Ammon's horn (tissue), 1 donor: ENCODE results near the gene FARP2.
"Not testable (repeated sequence)": the region's sequence is repeated elsewhere in the genome, so short reads cannot be mapped to it uniquely, and the experiment has no call there.

Experiments used
- DNase-seq: peaks from one replicate; pipeline ENCODE4 v3.0.0-alpha.2; 2016; ENCODE audit warnings: low spot score

Gene FARP2

DNA sequence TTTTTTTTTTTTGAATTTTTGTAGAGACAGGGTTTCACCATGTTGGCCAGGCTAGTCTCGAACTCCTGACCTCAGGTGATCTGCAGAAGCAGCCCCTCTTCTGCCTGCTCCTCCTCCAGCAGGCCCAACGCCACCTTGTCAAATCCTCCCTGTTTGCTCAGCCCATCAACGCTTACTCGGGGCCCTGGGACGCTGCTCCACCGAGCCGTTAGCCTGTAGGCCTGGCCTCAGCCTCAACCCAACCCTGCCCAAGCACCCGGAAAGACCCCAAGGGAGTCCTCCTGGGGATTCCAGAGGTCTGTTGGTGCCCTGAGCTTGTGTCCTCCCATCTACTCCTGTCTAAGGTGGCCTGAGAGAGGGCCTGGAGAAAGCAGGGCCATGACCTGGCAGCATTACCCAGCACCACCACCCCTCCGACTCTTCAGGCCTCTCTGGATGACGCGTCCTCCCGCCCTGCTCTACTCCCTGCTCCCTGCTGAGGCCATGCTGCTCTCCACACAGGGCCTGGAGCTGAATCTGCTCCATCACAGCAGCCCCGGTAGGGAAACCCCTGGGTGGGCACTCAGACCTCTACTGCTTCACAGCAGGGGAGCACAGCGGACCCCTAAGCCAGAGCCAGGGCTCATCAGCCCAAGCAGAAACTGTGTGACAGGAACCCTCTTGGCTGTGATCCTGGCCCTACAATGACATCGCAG, 149.1 kb downstream of the FARP2 start:
- DNase-seq = no peak

DNA sequence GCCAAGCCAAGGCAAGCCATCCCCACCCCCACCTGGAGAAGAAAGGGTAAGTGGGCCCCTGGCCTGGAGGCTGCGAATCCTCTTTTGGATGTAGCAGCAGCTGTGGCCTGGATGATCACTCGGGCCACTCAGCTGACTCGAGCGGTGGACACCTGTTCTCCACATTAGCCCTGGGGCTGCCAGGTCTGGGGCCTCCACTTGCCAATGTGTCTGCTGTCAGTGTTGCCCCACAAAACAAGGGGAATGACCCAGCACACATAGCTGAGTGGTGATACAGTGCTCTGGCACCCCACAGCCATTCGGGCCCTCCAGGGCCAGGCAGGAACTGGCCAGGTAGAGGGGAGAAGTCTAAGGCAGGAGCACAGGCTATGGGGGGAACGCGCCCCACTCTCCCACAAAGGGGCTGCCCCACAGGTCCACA, 149.7 kb downstream of the FARP2 start:
- no peak for DNase-seq

DNA sequence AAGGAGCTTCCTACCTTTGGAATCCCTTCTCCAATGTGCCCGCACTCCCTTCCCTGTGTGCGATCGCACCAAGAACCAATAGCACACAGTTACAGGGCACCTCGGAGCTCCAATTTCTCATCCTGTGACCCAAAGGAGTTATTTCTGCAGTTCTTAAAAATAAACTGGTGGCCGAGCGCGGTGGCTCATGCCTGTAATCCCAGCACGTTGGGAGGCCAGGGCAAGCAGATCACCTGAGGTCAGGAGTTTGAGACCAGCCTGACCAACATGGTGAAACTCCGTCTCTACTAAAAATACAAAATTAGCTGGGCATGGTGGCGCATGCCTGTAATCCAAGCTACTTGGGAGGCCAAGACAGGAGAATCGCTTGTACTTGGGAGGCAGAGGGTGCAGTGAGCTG, 150.2 kb downstream of the FARP2 start:
- DNase-seq = not testable (repeated sequence)

- no peak for DNase-seq
Measured at GRCh38 chr2:241506793-241507429, 150.8 kb downstream of the FARP2 start.

DNA sequence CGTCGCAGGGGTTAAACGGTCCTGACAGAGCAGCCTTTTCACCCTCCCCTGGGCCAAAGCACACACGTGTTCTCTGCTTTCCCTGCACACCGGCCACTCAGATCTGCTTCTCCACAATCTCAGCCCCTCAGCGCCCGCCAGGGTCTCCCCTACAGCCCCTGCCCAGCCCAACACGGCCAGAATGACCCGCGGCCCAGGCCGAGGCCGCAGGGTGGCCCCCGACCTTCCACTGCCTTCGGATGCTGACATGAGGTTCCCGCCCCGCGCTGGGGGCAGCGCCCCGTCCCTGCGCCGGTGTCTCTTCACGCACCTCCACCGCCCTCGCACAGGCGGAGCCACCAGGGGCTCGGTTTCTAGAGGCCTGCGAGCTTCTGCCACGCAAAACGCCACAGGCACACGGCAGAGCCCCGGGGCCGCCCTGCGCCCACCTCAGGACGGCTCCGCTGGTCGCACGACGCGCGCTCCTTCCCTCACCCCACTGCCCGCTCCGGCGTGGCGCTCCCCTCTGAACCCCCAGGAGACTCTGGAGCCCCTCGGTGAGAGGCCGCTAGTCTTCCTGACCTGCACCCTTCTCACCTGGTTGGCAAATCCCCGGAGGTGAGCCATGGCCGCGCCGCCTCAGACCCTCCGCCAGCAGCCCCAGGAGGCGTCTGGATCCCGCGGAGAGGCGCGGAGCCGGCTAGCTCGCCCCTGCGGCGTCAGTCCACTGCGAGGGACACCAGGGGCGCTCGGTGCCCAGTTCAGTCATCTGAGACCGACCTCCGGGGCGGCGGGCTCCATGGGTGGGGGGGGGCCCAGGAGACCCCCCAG, 151.6 kb downstream of the FARP2 start:
- DNase-seq = no peak

GRCh38 chr2:241508240-241509154, 152.4 kb downstream of the FARP2 start, which contains the start of gene STK25:
TSS of gene STK25 (minus strand) at chr2:241508584. CDS start at chr2:241508035, 549 bp downstream.
- peak; percentile 97 for DNase-seq

- DNase-seq = no peak
Measured at GRCh38 chr2:241509155-241509784, 153.2 kb downstream of the FARP2 start.

DNA sequence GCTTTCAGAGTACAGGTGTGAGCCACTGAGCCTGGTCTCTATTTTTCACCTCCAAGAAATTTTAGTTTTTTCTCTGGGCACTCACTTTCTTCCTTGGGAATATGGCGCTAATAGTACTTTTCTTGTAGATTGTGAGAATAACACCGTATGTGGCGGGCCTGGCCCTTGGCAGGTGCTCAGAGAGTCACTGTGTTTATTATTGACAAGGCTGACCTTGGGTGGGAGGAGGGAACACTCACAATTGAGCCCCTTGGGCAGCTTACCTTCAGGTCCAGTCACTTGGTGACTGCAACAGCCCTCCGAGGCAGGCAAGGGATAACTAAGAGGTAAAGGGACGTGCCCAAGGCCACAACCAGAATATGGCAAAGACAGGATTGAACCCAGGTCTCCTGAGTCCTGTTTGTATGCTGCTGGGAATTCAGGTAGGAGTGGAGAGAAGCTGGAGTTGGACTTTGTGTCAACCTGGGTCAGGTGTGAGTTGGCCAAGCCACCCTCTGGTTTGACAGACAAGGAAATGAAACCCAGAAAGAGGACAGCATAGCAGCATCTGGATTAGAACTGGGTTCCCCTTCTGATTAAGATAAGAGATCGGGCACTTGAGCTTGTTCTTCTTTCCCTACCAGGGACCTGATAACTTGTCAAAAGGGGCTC, 155.1 kb downstream of the FARP2 start:
- no peak for DNase-seq

GRCh38 chr2:241514553-241514952, 158.5 kb downstream of the FARP2 start:
- DNase-seq = no peak

- DNase-seq = no peak
Measured at GRCh38 chr2:241514986-241515737, 159.1 kb downstream of the FARP2 start.

DNA sequence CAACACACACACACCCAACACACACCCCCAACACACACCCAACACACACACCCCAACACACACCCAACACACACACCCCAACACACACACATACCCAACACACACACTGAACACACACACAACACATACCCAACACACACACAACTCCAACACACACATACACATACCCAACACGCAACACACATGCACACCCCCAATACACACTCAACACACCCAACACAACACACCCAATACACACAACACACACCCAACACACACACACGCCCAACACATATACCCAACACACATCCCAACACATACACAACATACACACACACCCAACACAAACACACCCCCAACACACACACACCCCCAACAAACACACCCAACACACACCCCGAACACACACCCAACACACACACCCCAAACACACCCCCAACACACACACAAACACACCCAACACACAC, 160.5 kb downstream of the FARP2 start:
- DNase-seq = no peak

DNA sequence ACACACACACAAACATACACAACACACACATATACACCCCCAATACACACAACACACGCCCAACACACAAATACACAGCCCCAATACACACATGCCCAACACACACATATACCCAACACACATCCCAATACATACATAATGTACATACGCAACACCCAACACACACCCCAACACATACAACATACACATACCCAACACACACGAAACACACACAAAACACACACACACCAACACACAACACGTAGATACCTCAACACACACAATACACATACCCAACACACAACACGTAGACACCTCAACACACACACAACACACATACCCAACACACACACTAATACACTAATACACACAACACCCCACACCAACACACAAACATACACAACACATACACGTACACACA, 161.2 kb downstream of the FARP2 start:
- DNase-seq = no peak

DNA sequence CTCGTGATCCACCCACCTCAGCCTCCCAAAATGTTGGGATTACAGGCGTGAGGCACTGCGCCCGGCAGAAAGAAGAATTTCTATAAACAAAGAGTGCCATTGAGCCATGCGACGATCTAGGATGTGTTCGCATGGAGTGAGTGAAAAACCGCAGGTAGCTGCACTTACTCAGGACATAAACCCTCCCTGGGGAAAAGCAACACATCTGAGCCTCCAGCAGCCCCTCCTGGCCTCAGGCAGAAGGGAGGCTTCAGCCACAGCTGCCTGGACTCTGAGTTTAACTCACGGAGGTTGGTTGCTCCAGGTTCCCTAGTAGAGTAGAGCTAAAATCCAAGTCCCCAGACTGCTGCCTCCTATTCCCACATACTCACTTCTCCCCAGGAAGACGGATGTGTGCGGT, 163.6 kb downstream of the FARP2 start:
- no peak for DNase-seq

- no peak for DNase-seq
Measured at GRCh38 chr2:241522477-241522876, 166.4 kb downstream of the FARP2 start.

DNA sequence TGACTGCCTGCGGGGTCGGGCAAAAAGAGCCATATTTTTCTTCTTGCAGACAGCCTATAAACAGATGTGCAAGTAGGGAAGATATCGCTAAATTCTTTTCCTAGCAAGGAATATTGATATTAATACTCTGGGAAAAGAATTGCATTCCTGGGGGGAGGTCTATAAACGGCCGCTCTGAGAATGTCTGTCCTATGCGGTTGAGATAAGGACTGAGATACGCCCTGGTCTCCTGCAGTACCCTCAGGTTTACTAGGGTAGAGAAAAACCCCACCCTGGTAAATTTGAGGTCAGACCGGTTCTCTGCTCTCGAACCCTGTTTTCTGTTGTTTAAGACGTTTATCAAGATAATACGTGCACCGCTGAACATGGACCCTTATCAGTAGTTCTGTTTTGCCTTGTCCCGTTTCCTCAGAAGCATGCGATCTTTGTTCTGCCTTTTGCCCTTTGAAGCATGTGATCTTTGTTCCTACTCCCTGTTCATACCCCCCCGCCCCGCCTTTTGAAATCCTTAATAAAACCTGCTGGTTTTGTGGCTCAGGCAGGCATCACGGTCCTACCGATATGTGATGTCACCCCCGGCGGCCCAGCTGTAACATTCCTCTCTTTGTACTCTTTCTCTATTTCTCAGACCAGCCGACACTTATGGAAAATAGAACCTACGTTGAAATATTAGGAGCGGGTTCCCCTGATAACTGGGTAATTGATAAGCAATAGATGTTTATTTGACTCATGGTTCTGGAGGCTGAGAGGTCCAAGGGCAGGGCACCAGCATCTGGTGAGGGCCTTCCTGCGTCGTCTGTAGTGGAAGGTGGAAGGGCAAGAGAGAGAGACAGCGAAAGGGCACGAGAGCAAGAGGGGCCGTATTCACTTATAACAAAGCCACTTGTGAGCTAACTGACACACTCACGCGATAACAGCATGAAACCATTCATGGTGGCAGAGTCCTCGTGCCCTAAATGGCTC, 170.0 kb downstream of the FARP2 start:
- DNase-seq = not testable (repeated sequence)

DNA sequence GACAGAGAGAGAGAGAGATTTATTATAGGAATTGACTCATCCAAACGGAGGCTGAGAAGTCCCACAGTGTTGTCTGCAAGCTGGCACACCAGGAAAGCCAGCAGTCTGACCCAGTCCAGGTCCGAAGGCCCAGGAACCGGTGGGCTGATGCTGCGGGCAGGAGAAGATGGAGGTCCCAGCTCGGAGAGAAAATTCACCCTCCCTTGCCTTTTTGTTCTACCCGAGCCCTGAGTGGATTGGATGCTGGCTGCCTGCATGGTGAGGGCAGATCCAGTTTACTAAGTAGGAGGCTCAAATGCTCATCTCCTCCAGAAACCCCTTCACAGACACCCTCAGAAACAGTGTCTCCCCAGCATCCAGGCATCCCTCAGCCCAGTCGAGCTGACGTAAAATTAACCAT, 174.5 kb downstream of the FARP2 start:
- no peak for DNase-seq

- DNase-seq = no peak
Measured at GRCh38 chr2:241531161-241531722, 175.2 kb downstream of the FARP2 start.

GRCh38 chr2:241532168-241532567, 176.1 kb downstream of the FARP2 start:
- DNase-seq = no peak
